GM11168 (cell line): ENCODE results near the gene ZFP1.

Experiments
- in situ Hi-C: fragments of 300-500 bp; cut with MboI; formaldehyde crosslinking; loops from one replicate; pipeline ENCODE4 v1.12.0; 2022; ENCODE audit warnings: low sequenced_read_pairs; ENCODE audit not compliant: unreplicated experiment

The ZFP1 gene

GRCh38 chr16:75218256-75219076 is 70.1 kb downstream of the ZFP1 start, which contains the start of gene CTRB1:
CTRB1 (plus strand) TSS chr16:75218988; CDS start chr16:75219008, 20 bp downstream.
- in situ Hi-C loops = loop anchor here (25.0 kb wide), 1 partner anchor 544 kb away; no protein-coding TSS in a partner anchor

DNA sequence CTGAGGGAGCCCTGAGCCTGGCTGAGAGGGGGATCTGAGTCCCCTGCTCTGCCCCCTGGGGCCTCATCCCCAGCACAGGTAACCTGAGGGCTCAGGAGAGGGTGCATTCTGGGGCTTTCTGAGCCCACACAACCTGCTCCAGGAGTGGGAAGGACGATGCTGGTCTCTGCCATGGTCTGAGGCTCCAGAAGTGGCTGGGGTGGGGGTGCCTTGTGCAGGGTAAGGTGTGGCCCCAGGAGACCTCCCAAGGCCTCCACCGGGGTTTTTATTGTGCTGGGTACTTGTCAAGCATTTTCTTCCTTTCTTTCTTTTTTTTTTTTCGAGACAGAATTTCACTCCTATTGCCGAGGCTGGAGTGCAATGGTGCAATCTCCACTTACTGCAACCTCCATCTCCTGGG is 70.8 kb downstream of the ZFP1 start:
- in situ Hi-C loops = loop anchor here (25.0 kb wide), 1 partner anchor 543 kb away; no protein-coding TSS in a partner anchor

GRCh38 chr16:75219838-75220237 is 71.5 kb downstream of the ZFP1 start:
- in situ Hi-C loops = loop anchor here (25.0 kb wide), 1 partner anchor 542 kb away; no protein-coding TSS in a partner anchor
